Upper lobe of left lung (tissue), 6 donors: Measurements from ENCODE around the gene RAB11FIP3. TPM values are rescaled to one million over a fixed set of nuclear protein-coding genes. Genes with fewer than 3 reads are reported as not detected.

ENCODE experiments used
- ATAC-seq, 2 donors: fragments of 200-7000 bp; cut with Tn5 transposase; one replicate each; pipeline ENCODE4 v1.9.1; 2022; ENCODE audit warnings: mild to moderate bottlenecking in 2 of 2, moderate library complexity in 2 of 2; ENCODE audit not compliant: low FRiP score in 2 of 2
- DNase-seq, 2 donors: peaks; one replicate each; pipeline ENCODE4 v3.0.0-alpha.2; 2019 to 2020
- H3K27ac ChIP-seq, 4 donors: fragments of 200-600 bp; sonication (generic); one replicate each; pipeline ENCODE4 v1.5.1; 2016 to 2019
- H3K27me3 ChIP-seq, 4 donors: fragments of 200-600 bp; sonication (generic); one replicate each; pipeline ENCODE4 v1.5.1; 2017 to 2019
- H3K36me3 ChIP-seq, 4 donors: fragments of 200-600 bp; sonication (generic); one replicate each; pipeline ENCODE4 v1.5.1; 2016 to 2019
- H3K4me1 ChIP-seq, 4 donors: fragments of 200-600 bp; sonication (generic); one replicate each; pipeline ENCODE4 v1.5.1; 2018 to 2019
- H3K4me3 ChIP-seq, 4 donors: fragments of 200-600 bp; sonication (generic); one replicate each; pipeline ENCODE4 v1.5.1; 2017 to 2019; ENCODE audit warnings: mild to moderate bottlenecking in 2 of 4, moderate library complexity in 1 of 4
- H3K9me3 ChIP-seq, 4 donors: fragments of 200-600 bp; sonication (generic); one replicate each; pipeline ENCODE4 v1.5.1; 2018 to 2019
- CTCF ChIP-seq, 6 experiments: fragments of 450-650 bp in 4 of 6; fragments of 200-600 bp in 2 of 6; sonication (generic) in 2 of 6; IDR thresholded peaks; one replicate each; pipeline ENCODE4 v1.5.1; 2016 to 2019; ENCODE audit warnings: antibody characterized with exemption in 6 of 6
- EP300 ChIP-seq, 4 donors: sonication (generic); formaldehyde crosslinking; IDR thresholded peaks; one replicate each; pipeline ENCODE4 v1.5.1; 2017; ENCODE audit warnings: antibody characterized with exemption in 4 of 4, control low read depth in 2 of 4
- POLR2A ChIP-seq, 4 donors: fragments of 450-650 bp; IDR thresholded peaks; one replicate each; pipeline ENCODE4 v1.5.1; 2016 to 2017; ENCODE audit warnings: antibody characterized with exemption in 4 of 4, mild to moderate bottlenecking in 2 of 4
- POLR2AphosphoS5 ChIP-seq, 2 donors: sonication (generic); formaldehyde crosslinking; IDR thresholded peaks; one replicate each; pipeline ENCODE4 v1.5.1; 2017; ENCODE audit warnings: antibody characterized with exemption in 2 of 2
- WGBS, 2 donors: methylation state at CpG; one replicate each; pipeline ENCODE4 v1.1.5; 2017 to 2018; 5-methylcytosine and 5-hydroxymethylcytosine counted together
- total RNA-seq, 6 donors: library from RNA; depleted of rRNA in 4 of 6; stranded (reverse); fragments of >200 nt in 4 of 6; gene quantifications; one replicate each; pipeline versions ENCODE4 v1.1.0 to v1.2.1, GENCODE V29; 2016 to 2021
- donor health status: DM: no; HTN: no; CAD: no; lungs with moderate emphysema.
- donor health status: DM: no; HTN: yes; CAD: no; lungs with severe emphysema.

Gene RAB11FIP3
- total RNA-seq, 6 donors from 2014 or later = 38.9 to 95.3 (median 43.8) TPM

DNA sequence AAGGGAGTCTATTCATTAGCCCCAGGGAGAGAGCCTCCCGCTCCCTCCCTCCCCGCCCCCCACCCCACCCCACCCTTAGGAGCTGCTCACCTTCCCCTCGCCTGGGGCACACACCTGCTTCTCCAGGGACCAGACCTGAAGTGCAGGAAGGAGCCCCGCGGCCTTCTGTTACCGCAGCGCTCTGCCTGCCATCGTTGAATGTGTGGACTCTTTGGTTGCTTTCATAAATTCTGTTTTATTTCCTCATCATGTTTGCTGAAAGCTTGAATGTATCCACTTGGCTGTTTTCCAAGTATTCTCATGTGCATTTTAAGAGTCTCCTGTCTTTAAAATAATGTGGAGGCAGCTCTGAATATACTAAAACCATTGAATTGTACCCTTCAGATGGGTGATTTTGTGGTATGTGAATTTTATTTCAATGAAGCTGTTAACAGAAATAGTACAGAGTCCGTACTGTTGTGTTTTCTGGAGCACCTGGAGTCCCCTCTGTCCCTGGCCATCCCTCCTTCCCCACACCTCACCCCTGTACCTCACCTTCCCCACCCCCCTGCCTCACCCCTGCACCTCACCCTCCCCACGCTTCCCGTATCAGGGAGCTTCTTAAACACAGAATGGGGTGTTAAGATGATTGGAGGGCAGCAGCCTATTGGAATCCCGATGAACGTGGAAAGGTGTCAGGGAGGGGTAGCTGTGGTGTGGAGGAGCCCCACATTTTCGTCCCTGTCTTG is 25.5 kb downstream of the RAB11FIP3 start:
- DNase-seq (no peak), ATAC-seq (no peak)
- TF ChIP-seq POLR2AphosphoS5 (IDR thresholded peaks at IDR 0.05) (no peak), POLR2A (IDR thresholded peaks at IDR 0.05) (no peak), EP300 (IDR thresholded peaks at IDR 0.05) (no peak), CTCF (IDR thresholded peaks at IDR 0.05) (no peak)
- H3K27ac ChIP-seq = no peak overlapping the region
- peaks cover 0 to 12% (median 3%) of the 10 kb centered on the region in 4 donors for H3K4me1 ChIP-seq
- no peaks in the 10 kb centered on the region for H3K27me3 ChIP-seq
- 70 to 73% methylated on average over 9 to 14 of the region's 14 CpGs for WGBS, 2 donors
- H3K36me3 ChIP-seq = no peaks in the 10 kb centered on the region
- no peak overlapping the region for H3K4me3 ChIP-seq
- H3K9me3 ChIP-seq = no peaks in the 10 kb centered on the region

- WGBS, 2 donors = 85 to 94% methylated on average over 13 of the region's 13 CpGs
- Histone ChIP-seq H3K4me1 (peaks cover 8 to 26% (median 18%) of the 10 kb centered on the region in 4 donors), H3K4me3 (no peak overlapping the region), H3K36me3 (no peaks in the 10 kb centered on the region), H3K27me3 (no peaks in the 10 kb centered on the region), H3K9me3 (no peaks in the 10 kb centered on the region), H3K27ac (no peak overlapping the region)
- DNase-seq (no peak), ATAC-seq (no peak)
- TF ChIP-seq POLR2A (IDR thresholded peaks at IDR 0.05) = no peak
- TF ChIP-seq CTCF (IDR thresholded peaks at IDR 0.05) = no peak
- no peak for TF ChIP-seq POLR2AphosphoS5 (IDR thresholded peaks at IDR 0.05)
- TF ChIP-seq EP300 (IDR thresholded peaks at IDR 0.05) = no peak
Observed at GRCh38 chr16:454397-454940, 29.0 kb downstream of the RAB11FIP3 start.

DNA sequence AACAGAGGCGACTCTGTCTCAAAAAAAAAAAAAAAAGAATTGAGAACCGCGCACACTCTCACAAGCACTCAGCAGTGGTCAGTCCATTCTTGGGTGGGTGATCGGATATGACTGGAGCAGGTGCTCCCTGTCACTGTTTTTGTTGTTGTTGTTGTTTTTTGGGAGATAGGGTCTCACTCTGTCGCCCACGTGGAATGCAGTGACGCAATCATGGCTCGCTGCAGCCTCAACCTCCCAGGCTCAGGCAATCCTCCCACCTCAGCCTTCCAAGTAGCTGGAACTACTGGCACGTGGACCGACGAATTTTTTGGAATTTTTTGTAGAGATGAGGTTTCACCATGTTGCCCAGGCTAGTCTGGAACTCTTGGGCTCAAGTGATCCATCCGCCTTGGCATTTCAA is 30.0 kb downstream of the RAB11FIP3 start:
- DNase-seq (no peak), ATAC-seq (no peak)
- H3K4me3 ChIP-seq = no peak overlapping the region
- H3K36me3 ChIP-seq = no peaks in the 10 kb centered on the region
- no peaks in the 10 kb centered on the region for H3K9me3 ChIP-seq
- peaks cover 8 to 21% (median 17%) of the 10 kb centered on the region in 4 donors for H3K4me1 ChIP-seq
- TF ChIP-seq CTCF (IDR thresholded peaks at IDR 0.05) (no peak), EP300 (IDR thresholded peaks at IDR 0.05) (no peak), POLR2A (IDR thresholded peaks at IDR 0.05) (no peak), POLR2AphosphoS5 (IDR thresholded peaks at IDR 0.05) (no peak)
- H3K27ac ChIP-seq = no peak overlapping the region
- no peaks in the 10 kb centered on the region for H3K27me3 ChIP-seq
- 89 to 95% methylated on average over 12 of the region's 12 CpGs for WGBS, 2 donors

DNA sequence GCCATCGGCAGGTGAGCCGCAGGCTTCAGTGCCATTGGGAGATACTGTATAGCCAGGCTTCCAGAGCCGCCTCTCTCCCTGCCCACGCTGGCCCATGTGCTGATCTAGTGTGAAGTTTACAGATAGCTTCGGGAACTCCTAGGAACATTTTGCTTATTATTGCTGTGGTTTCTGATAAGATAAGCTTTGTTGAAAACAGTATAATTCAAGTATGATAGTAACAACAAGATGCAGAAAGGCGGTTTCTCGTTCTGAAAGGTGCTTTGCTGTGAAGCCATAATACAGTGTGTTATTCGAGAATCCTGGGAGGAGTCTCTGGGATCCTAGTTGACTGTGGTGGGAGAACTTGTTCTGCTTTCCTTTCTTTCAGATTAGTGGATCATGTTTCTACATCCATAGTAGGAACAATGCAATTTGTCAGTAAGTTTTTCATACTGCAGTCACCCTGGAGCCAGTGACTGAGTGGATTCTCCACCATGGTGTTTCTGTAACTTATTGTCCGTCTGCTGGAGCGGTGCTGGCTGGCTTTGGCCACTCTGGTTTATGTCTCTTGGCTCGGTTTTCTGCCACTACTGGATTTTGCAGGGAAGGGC is 31.5 kb downstream of the RAB11FIP3 start:
- WGBS, 2 donors = 64 to 71% methylated on average over 11 of the region's 11 CpGs
- no peak overlapping the region for H3K4me3 ChIP-seq
- TF ChIP-seq EP300 (IDR thresholded peaks at IDR 0.05) (no peak), POLR2AphosphoS5 (IDR thresholded peaks at IDR 0.05) (no peak), CTCF (IDR thresholded peaks at IDR 0.05) (no peak), POLR2A (IDR thresholded peaks at IDR 0.05) (no peak)
- ATAC-seq (peak in 1 of 2 donors; percentile 46), DNase-seq (no peak)
- no peaks in the 10 kb centered on the region for H3K27me3 ChIP-seq
- H3K4me1 ChIP-seq = peaks cover 8 to 16% (median 13%) of the 10 kb centered on the region in 4 donors
- H3K36me3 ChIP-seq = peaks cover 0 to 6% (median 2%) of the 10 kb centered on the region in 4 donors
- H3K27ac ChIP-seq = peak overlapping the region in 3 of 4 donors; percentile 64 to 87 (median 78)
- H3K9me3 ChIP-seq = no peaks in the 10 kb centered on the region
